NOMO-1 treated with dmso at 0.1 percent for 144 hours (cell line): ENCODE results near the gene ZNF846.
"Not testable (repeated sequence)": the region's sequence is repeated elsewhere in the genome, so short reads cannot be mapped to it uniquely, and the experiment has no call there.

ENCODE experiments used
- DNase-seq: peaks from one replicate; lab custom pipeline; 2025; ENCODE audit not compliant: unreplicated experiment; lab: John Stamatoyannopoulos, UW

Gene ZNF846

DNA sequence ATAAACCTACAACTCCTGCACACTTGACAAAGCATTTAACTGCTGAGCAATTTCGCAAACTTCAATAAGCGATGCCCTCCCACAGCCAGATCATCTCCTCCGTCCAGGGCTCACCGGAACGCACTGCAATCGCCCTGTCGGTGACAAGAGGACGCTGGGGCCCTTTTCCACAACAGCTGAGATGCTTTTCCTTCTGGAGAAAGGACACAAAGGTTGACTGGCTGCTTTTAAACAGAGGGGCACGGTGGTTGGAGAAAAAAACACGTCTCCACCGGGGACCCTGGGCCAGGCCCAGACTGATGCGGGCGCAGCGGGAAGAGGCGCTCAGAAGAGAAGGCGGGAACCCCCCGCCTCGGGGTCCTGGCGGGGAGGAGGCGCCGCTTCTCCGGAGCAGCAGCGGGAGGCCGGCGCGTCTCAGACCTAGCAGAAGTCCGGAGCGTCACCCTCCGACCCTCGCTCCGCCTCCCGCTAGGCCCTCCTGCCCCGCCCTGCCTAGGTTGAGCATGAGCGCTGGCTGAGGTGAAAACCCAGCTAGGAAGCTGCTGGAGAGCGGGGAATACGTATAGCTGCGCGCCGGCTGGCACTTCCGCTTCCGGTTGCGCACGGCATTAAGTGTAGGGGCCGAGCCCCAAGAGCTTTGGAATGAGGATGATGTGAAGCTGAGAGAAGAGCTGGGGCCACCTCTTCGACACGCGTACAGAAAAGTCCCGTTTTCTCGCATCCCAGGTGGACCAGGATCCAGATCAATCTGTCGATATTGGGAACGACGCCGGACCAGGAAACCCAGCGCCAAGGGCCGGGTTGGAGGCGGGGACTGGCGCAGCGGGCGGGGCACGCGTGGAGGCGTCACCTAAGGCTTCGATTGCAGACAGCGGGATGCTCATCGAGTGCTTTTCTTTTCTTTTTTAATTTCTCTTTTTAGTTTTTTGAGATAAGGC lies at the start of gene ZNF846:
TSS of gene ZNF846 (minus strand) at position 564 of the 938 bp plus-strand sequence. CDS start 3,788 bp downstream, outside the sequence.
- peak; percentile 97 for DNase-seq

DNA sequence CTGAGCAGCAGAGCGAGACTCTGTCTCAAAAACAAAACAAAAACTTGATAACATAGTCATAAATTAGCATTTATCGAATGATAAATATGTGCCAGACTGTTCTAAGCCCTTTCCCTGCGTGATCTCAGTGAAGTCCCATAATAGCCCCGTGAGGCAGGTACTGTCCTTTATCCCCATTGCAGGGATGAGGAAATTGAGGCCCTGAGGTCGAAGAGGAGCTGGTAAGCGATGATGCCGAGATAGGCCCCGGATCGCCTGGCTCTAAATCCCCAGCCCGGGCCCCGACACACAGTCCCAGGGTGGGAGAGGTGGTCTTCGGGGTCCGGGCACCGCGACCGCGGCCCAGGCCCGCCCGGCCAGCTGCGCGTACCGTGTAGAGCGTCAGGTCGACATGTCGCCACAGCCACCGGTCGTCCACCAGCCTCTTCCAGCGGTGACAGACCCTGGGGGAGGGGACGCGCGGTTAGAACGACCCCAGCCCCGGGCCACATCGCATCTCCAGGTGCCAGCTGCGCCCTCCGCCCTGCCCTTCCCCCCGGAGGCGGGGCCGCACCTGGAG lies 49.7 kb upstream of the ZNF846 start:
- no peak for DNase-seq

DNA sequence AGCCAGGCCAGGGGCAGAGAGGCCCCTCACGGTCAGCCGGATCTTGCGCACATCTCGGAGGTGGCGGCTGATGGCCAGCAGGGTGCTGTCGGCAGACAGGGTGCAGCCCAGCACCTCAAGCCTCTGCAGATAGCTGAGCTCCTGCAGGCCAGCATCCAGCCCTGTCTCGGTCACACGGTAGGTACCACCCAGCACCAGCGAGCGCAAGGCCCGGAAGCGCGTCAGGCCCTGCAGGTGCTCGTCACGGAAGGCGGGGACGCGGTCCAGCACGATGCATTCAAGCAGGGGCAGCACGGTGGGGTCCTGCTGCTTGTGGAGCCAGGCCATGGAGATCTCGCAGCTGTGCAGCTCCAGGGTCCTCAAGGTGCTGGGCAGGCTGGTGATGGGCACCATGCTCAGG lies 42.6 kb upstream of the ZNF846 start:
- no peak for DNase-seq

DNA sequence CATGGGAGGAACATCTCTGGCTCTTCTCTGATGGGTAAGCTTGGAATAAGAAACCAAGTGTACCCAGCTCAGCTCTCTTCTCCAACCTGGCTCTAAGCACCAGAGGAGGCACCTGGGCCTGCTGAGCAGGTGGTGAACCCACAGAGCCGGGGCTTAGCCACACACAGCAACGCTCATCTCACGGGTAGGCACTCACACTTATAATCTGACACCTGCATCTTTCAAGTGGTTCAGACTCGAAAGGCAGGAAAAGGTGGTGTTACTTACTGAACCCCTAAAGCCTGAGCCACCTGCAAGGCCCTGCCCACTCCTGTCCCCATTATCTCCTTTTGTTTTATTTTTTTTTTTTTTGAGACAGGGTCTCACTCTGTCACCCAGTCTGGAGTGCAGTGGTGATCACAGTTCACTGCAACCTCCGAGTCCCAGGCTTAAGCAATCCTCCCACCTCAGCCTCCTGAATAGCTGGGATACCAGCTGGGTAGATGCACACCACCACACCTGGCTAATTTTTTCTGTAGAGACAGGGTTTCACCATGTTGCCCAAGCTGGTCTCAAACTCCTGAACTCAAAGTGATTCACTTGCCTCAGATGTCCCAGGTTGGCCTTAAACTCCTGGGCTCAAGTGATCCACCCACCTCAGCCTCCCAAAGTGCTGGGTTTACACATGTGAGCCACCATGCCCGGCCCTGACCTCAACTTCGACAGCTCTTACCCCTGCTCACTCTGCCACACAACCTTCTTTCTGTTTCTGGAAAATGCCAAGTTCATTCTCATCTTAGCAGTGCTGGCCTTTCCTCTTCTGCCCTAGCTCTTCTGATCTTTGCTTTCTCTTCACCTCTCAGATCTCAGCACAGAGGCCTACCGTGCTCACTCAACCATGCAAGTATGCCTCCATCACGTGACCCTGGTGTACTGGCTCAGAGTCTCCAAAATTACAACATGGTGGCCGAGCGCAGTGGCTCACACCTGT lies 40.6 kb upstream of the ZNF846 start:
- DNase-seq = no peak

DNA sequence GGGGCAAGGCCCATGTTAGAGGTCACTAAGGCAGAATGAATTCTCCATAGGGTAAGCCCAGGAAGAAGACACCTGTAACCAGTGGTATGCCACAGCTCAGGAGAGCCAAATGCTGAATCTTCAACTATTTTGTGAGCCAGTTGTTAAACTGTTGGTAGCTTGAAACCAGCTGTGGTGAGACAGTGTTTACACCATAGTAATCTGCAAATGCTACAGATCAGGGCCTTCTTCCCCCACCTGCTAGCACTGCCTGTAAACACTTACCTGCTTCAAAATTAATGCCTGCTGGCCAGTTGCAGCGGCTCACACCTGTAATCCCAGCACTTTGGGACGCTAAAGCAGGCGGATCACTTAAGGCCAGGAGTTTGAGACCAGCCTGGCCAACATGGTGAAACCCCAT lies 38.3 kb upstream of the ZNF846 start:
- no peak for DNase-seq

DNA sequence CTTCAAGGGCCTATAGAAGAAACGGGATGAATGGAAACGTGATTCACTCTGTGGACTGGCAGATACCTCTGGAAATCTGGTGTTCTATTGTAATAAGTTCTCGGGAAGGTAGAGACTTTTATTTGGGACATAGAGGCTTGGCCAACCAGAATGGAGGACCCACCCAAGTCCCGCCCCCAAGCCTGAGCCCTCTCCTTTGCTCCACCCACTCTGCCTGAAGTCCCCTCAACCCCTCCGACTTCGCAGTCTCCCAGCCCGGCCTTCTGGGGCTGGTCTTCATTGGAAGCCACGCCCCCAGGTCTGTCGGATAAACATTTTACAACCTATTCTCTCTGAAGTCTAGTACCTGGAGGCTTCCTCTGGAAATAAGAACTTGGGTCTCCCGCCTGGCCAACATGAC lies 33.4 kb upstream of the ZNF846 start:
- DNase-seq = no peak

DNA sequence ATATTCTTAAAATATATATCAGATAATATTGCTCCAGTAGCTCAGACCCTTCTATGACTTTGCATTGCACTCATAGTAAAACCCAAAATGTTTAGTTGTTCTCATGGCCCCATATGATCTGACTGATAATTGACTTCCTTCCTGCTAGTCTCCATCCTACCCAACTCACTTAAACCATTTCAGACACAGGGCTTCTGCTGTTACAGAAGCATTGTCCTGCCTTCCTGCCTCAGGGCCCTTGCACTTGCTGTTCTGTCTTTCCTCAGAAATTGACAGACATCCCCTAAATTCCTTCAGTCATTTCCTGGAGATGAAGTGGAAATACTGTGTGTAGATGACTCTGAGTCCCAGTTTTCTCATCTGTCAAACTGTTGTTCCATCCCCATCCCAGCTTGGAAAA lies 30.6 kb upstream of the ZNF846 start:
- no peak for DNase-seq

DNA sequence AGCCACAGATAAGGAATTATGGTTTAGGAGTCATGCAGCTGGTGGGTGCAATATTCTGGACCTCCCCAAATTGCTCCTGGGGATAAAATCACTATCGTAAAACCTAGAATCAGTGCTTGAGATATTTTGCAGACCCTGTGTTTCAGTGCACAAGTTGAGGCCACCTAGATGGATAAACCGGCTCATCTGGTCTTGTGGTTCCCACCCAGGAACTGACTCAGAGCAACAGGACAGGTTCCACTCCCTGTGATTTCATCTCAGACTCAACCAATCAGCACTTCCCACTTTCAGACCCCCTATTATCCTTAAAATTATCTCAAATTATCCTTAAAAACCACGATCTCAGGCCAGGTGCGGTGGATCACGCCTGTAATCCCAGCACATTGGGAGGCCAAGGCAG lies 29.3 kb upstream of the ZNF846 start:
- DNase-seq = no peak

DNA sequence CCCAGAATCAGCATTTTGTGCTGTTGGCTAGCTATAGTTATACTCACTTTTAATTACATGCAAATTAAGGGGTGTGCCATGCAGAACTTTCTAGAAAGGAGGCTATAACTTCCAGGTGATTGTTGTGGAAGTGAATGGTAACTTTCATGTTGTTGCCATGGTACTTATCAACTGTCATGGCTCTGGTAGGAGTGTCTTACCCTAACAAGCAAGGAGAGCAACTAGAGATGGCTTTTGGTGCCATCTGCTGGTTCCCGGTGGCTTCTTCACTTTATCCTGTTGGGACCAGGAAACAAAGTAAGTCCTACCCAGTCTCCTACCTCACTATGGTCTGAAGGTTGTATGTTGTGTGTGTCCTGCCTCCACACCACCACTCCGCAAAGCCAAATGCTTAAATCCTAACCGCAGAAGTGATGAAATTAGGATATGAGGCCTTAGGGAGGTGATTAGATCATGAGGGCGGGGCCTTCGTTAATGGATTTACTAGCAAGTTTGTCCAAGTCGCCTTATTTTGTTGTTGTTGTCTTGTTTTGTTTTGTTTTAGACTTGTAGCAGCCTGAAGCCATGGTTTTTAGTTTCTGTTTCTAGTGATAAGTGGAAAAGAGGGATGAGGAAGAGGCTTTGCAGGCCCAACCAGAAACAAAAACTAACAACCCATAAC lies 27.7 kb upstream of the ZNF846 start:
- peak; percentile 76 for DNase-seq

DNA sequence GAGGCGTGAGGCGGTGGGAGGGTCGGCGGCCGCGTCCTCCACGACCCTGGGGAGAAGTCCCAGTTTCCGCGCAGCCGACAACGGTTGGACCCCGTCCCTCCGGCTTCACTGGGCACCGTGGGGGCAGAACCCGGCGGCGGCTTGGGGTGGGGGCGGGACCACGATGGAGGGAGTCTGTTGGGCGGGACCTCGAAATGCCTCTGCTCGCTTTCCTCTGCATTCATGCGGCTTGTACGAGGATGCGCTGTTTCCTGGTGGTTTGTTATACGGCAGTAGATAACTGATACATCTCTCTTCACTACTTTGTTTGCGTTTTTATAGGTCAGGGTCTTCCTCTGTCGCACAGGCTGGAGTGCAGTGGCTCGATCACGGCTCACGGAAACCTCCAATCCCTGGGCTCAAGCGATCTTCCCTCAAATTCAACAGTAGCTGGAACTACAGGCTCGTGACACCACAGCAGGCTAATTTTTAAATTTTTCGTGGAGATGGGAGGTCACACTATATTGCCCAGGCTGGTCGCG lies 24.6 kb upstream of the ZNF846 start:
- DNase-seq = no peak

DNA sequence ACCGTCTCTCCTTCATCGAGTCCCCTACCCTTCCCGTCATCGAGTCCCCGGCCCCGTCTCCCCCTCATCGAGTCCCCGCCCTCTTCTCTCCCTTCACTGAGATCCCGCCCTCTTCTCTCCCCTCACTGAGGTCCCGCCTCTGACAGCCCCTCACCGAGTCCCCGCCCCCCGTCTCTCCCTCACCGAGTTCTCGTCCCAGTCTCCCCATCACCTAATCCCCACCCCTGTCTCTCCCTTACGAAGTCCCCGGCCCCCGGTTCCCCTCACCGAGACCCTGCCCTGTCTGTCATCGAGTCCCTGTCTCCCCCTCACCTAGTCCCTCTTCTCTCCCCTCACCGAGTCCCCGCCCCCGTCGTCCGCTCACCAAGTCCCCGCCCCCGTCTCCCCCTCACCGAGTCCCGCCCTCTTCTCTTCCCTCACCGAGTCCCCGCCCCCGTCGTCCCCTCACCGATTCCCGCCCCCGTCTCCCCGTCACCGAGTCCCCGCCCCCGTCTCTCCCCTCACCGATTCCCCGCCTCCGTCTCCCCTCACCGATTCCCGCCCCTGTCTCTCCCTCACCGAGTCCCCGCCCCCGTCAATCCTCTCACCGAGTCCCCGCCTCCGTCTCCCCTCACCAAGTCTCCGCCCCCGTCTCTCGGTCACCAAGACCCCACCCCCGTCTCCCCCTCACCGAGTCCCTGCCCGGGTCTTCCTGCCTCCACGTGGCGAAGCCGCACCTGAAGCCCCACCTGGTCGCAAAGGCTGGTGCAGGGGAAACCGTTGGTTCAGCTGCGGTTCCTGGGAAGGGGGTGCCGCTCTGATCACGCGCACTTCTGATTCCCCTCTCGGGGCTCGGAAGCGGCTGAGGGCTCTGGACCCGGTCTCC lies 23.9 kb upstream of the ZNF846 start:
- DNase-seq = peak; percentile 69

DNA sequence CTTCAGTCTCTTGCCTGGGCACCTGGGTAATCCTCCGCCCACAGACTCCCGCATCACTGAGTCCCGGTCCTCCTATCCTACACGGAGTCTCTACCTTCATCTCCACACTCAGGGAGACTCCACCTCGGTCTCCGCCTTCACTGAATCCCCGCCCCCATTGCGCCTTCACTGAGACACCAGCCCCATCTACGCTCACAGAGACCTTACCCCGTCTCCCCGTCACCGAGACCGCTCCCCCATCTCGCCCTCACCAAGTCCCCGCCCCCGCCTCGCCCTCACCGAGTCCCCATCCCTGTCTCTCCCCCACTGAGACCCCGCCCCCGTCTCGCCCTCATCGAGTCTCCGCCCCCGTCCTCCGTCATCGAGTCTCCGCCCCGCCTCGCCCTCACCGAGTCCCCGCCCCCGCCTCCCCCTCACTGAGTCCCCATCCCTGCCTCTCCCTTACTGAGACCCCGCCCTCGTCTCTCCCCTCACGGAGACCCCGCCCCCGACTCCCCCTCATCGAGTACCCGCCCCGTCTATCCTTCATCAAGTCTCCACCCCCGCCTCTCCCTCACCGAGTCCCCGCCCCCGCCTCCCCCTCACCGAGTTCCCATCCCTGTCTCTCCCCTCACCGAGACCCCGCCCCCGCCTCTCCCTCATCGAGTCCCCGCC lies 23.1 kb upstream of the ZNF846 start:
- DNase-seq = peak; percentile 59

DNA sequence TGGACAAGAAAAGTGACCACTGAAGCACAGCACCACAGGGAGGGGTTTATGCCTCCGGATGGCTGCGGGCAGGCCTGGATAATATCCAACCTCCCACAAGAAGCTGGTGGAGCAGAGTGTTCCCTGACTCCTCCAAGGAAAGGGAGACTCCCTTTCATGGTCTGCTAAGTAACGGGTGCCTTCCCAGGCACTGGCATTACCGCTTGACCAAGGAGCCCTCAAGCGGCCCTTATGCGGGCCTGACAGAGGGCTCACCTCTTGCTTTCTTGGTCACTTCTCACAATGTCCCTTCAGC lies 22.5 kb upstream of the ZNF846 start:
- DNase-seq = not testable (repeated sequence)

DNA sequence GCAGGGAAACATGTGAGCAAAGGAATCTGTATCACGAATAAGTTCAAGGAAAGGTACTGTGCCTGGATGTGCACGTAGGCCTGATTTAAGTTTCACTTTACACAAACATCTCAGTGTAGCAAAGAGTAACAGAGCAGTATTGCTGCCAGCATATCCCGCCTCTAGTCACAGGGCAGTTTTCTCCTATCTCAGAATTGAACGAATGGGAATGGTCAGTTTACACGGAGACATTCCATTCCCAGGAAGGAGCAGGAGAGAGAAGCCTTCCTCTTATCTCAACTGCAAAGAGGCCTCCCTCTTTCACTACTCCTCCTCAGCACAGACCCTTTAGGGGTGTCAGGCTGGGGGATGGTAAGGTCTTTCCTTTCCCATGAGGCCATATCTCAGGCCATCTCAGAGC lies 21.0 kb upstream of the ZNF846 start:
- DNase-seq = not testable (repeated sequence)

DNA sequence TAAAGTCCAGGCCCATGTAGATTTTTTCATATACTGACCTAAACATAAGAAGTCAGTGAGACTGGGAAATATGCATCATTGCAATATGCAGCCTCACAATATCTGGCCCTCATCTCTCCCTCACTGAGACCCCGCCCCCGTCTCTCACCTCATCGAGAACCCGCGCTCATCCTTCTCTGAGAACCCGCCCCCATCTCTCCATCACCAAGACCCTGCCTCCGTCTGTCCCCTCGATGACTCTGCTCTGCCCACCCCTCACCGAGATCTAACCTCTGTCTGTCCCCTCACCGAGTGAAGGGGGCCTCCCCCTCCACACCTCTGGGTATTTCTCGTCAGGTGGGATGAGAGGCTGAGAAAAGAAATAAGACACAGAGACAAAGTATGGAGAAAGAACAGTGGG lies 20.5 kb upstream of the ZNF846 start:
- DNase-seq = no peak

DNA sequence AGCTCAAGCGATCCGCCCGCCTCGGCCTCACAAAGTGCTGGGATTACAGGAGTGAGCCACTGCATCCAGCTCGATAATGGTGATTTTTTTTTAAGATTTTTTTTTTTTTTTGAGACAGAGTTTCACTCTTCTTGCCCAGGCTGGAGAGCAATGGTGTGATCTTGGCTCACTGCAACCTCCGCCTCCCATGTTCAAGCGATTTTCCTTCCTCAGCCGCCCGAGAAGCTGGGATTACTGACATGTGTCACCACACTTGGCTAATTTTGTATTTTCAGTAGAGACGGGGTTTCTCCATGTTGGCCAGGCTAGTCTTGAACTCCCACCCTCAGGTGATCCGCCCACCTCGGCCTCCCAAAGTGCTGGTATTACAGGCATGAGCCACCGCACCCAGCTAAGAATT lies 20.1 kb upstream of the ZNF846 start:
- DNase-seq = not testable (repeated sequence)

DNA sequence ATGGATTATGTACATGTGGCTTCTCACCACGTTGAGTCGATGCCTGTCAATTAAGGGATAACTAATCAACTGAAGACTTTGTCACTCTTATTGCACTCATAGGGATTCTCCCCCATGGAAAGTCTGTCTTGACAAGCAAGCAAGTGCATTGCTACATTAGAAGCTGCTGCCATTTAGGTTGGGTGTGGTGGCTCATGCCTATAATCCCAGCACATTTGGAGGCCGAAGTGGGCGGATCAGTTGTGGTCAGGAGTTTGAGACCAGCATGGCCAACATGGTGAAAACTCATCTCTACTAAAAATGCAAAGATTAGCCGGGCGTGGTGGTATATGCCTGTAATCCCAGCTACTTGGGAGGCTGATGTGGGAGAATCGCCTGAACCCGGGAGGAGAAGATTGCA lies 18.3 kb upstream of the ZNF846 start:
- no peak for DNase-seq

DNA sequence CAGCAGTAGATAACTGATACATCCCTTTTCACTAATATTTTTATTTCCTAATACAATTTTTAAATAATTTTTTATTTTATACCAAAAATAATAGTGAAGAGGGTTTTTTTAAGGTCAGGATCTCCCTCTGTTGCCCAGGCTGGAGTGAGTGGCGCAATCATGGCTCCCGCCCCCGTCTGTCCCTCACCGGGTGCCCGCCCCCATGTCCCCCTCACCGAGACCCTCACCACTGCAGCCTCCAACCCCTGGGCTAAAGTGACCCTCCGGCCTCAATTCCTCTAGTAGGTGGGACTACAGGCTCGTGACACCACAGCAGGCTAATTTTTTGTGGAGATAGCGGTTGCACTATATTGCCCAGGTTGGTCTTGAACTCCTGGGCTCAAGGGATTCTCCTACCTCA lies 17.8 kb upstream of the ZNF846 start:
- DNase-seq = no peak
